SK-N-SH treated with all-trans-retinoic acid at 6 μM for 48 hours (cell line): ENCODE data around the gene TBXAS1.

Source experiments
- ATAC-seq: fragments of 200-7000 bp; cut with Tn5 transposase; 3 replicates; pipeline ENCODE4 v1.9.1; 2020; ENCODE audit warnings: mild to moderate bottlenecking, moderate library complexity
- ARNTL ChIP-seq: fragments of 450-650 bp; formaldehyde crosslinking; IDR thresholded peaks from 2 replicates; pipeline ENCODE4 v1.5.0; 2020; ENCODE audit warnings: low read depth, mild to moderate bottlenecking, moderate library complexity, borderline replicate concordance
- BACH2 ChIP-seq: fragments of 250-450 bp; sonication (Bioruptor Pico); IDR thresholded peaks from 2 replicates; pipeline ENCODE4 v1.9.0; 2021; ENCODE audit warnings: mild to moderate bottlenecking, borderline replicate concordance
- CREB5 ChIP-seq: fragments of 250-450 bp; sonication (Bioruptor Pico); IDR thresholded peaks from 2 replicates; pipeline ENCODE4 v1.5.1; 2020; ENCODE audit warnings: low read depth, mild to moderate bottlenecking, moderate library complexity
- CSDC2 ChIP-seq: fragments of 250-450 bp; sonication (Bioruptor Pico); IDR thresholded peaks from 2 replicates; pipeline ENCODE4 v1.5.0; 2020; ENCODE audit warnings: mild to moderate bottlenecking, moderate library complexity
- CSRNP3 ChIP-seq: fragments of 250-450 bp; sonication (Bioruptor Pico); IDR thresholded peaks from 2 replicates; pipeline ENCODE4 v1.5.1; 2021; ENCODE audit warnings: mild to moderate bottlenecking, moderate library complexity
- ESRRG ChIP-seq: fragments of 250-450 bp; sonication (Bioruptor Pico); IDR thresholded peaks from 2 replicates; pipeline ENCODE4 v1.6.1; 2021; ENCODE audit warnings: mild to moderate bottlenecking
- GLIS3 ChIP-seq: fragments of 250-450 bp; sonication (Bioruptor Pico); IDR thresholded peaks from 2 replicates; pipeline ENCODE4 v1.5.0; 2020; ENCODE audit warnings: mild to moderate bottlenecking, moderate library complexity
- ISL1 ChIP-seq: fragments of 250-450 bp; sonication (Bioruptor Pico); IDR thresholded peaks from 2 replicates; pipeline ENCODE4 v2.1.2; 2022; ENCODE audit warnings: mild to moderate bottlenecking, moderate library complexity
- OSR1 ChIP-seq: fragments of 250-450 bp; sonication (Bioruptor Pico); IDR thresholded peaks from 2 replicates; pipeline ENCODE4 v1.8.0; 2022; ENCODE audit warnings: moderate library complexity, mild to moderate bottlenecking, inconsistent platforms
- PATZ1 ChIP-seq: fragments of 250-450 bp; sonication (Bioruptor Pico); IDR thresholded peaks from 2 replicates; pipeline ENCODE4 v1.8.0; 2020; ENCODE audit warnings: mild to moderate bottlenecking, moderate library complexity, borderline replicate concordance
- POU6F1 ChIP-seq: fragments of 250-450 bp; sonication (Bioruptor Pico); IDR thresholded peaks from 2 replicates; pipeline ENCODE4 v1.8.0; 2021; ENCODE audit warnings: low read depth, mild to moderate bottlenecking, moderate library complexity, borderline replicate concordance
- PPARA ChIP-seq: fragments of 250-450 bp; sonication (Bioruptor Pico); IDR thresholded peaks from 2 replicates; pipeline ENCODE4 v1.5.0; 2020; ENCODE audit warnings: mild to moderate bottlenecking, borderline replicate concordance
- RARB ChIP-seq: fragments of 250-450 bp; sonication (Bioruptor Pico); IDR thresholded peaks from 2 replicates; pipeline ENCODE4 v1.8.0; 2021; ENCODE audit warnings: mild to moderate bottlenecking, moderate library complexity
- SNAI2 ChIP-seq: fragments of 250-450 bp; sonication (Bioruptor Pico); IDR thresholded peaks from 2 replicates; pipeline ENCODE4 v1.5.0; 2020; ENCODE audit warnings: mild to moderate bottlenecking, moderate library complexity
- TCF4 ChIP-seq: fragments of 250-450 bp; sonication (Bioruptor Pico); IDR thresholded peaks from 2 replicates; pipeline ENCODE4 v1.8.0; 2021; ENCODE audit warnings: mild to moderate bottlenecking, moderate library complexity, borderline replicate concordance
- ZC3H10 ChIP-seq: fragments of 250-450 bp; sonication (Bioruptor Pico); IDR thresholded peaks from 2 replicates; pipeline ENCODE4 v1.5.1; 2021; ENCODE audit warnings: mild to moderate bottlenecking, moderate library complexity
- ZFP3 ChIP-seq: fragments of 250-450 bp; sonication (Bioruptor Pico); IDR thresholded peaks from 2 replicates; pipeline ENCODE4 v1.5.0; 2020; ENCODE audit warnings: mild to moderate bottlenecking, moderate library complexity
- ZFP30 ChIP-seq: fragments of 450-650 bp; formaldehyde crosslinking; IDR thresholded peaks from 2 replicates; pipeline ENCODE4 v1.5.0; 2022; ENCODE audit warnings: mild to moderate bottlenecking, moderate library complexity
- ZNF70 ChIP-seq: fragments of 450-650 bp; formaldehyde crosslinking; IDR thresholded peaks from 2 replicates; pipeline ENCODE4 v1.5.0; 2020; ENCODE audit warnings: mild to moderate bottlenecking, moderate library complexity
- ZNF8 ChIP-seq: fragments of 450-650 bp; formaldehyde crosslinking; IDR thresholded peaks from 2 replicates; pipeline ENCODE4 v1.5.0; 2020; ENCODE audit warnings: mild to moderate bottlenecking, moderate library complexity

TBXAS1 gene

GRCh38 chr7:139871820-139872219, 42.8 kb downstream of the TBXAS1 start (continued):
- no peak for TF ChIP-seq PATZ1 (CRISPR knock-in tag)

- ATAC-seq = no peak
- TF ChIP-seq RARB (CRISPR knock-in tag) (no peak), ZNF70 (no peak), GLIS3 (CRISPR knock-in tag) (no peak), CSRNP3 (no peak), ARNTL (no peak), TCF4 (CRISPR knock-in tag) (no peak), PATZ1 (CRISPR knock-in tag) (no peak)
- TF ChIP-seq, all 23 proteins: peak for 0
These were observed 44.7 kb downstream of the TBXAS1 start for GRCh38 chr7:139873593-139874301.

GRCh38 chr7:139874302-139874629, 45.2 kb downstream of the TBXAS1 start:
- TF ChIP-seq RARB (CRISPR knock-in tag) = no peak
- TF ChIP-seq ZNF70 = no peak
- no peak for TF ChIP-seq PPARA
- no peak for TF ChIP-seq OSR1 (CRISPR knock-in tag)
- TF ChIP-seq ZFP30 (CRISPR knock-in tag) = no peak
- TF ChIP-seq GLIS3 (CRISPR knock-in tag) = no peak
- no peak for TF ChIP-seq ZNF8 (CRISPR knock-in tag)
- no peak for TF ChIP-seq POU6F1 (CRISPR knock-in tag)
- TF ChIP-seq ESRRG (CRISPR knock-in tag) = no peak
- TF ChIP-seq CSDC2 (CRISPR knock-in tag) = no peak
- TF ChIP-seq SNAI2 (CRISPR knock-in tag) = no peak
- TF ChIP-seq CREB5 (CRISPR knock-in tag) = no peak
- ATAC-seq = no peak

GRCh38 chr7:139875821-139876241, 46.8 kb downstream of the TBXAS1 start:
- no peak for ATAC-seq
- no peak for TF ChIP-seq ZFP30 (CRISPR knock-in tag)
- no peak for TF ChIP-seq ARNTL
- no peak for TF ChIP-seq ZC3H10 (CRISPR knock-in tag)
- TF ChIP-seq POU6F1 (CRISPR knock-in tag) = no peak
- no peak for TF ChIP-seq BACH2 (CRISPR knock-in tag)
- TF ChIP-seq ISL1 (CRISPR knock-in tag) = no peak
- TF ChIP-seq SNAI2 (CRISPR knock-in tag) = no peak
- no peak for TF ChIP-seq OSR1 (CRISPR knock-in tag)
- TF ChIP-seq ZFP3 (CRISPR knock-in tag) = no peak
